Stimulated activated CD4-positive, alpha-beta T cell treated with anti-CD3 and anti-CD28 coated beads, TNF-alpha, amount 100 ng/mL, for 48 hours (primary cell): ENCODE measurements around the gene STAT5B.
"Not testable (repeated sequence)": the region's sequence is repeated elsewhere in the genome, so short reads cannot be mapped to it uniquely, and the experiment has no call there.

Experiments used
- DNase-seq, 3 donors: peaks; one replicate each; pipeline ENCODE4 v3.0.0-alpha.2; 2020; ENCODE audit warnings: low read depth in 3 of 3

STAT5B gene

DNA sequence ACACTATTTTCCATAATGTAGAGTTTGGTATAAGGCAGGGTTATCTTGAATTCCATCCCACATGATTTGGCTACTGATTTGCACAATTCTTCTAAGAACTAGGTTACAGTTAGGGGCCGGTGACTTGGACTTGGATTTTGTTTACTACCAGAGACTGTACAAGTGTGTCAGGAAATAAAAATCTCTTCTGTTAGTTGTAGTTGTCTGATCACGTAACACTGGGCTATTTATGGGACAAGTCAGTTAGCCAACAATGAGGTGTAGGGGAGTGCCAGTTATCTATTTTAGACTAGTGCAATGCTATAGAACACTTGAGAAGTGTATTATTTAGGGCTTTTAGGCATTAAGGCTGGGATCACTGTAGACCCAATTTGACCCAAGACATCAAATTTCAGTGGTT is 42.2 kb downstream of the STAT5B start:
- DNase-seq: no peak

DNA sequence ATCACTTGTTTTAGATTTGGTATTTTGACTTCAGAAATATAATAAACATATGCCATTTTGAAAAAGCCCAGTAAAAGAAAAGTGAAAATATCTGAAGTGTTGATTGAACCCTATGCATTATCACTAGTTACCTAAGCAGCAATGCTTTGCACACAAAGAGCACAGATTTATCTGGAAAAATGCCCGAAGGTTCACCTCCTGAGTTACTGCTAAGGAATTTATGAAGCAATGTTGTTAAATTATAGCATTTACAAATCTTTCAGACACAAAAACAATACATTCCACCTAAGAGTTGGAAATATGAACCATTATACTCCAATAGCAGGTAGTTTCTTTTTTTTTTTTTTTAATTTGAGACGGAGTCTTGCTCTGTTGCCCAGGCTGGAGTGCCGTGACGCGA is 43.0 kb downstream of the STAT5B start:
- no peak for DNase-seq

DNA sequence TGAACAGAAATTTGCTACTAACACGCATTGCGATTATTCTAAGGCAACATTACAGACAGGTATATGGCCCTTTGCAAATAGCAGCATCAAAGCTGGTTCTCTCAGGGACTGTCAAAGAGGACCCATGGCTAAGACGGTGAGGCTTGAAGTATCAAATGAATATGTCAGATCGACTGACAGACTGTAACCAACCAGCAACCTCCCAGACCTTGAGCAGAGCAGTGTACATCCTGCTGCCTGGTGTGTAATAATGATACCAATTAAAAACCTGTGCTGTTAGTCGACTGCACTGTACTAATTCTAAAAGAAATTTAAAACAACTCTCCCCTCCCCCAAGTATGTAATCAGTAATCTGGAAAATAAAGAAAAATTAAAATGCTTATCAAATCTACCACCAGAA is 46.0 kb downstream of the STAT5B start:
- DNase-seq: no peak

DNA sequence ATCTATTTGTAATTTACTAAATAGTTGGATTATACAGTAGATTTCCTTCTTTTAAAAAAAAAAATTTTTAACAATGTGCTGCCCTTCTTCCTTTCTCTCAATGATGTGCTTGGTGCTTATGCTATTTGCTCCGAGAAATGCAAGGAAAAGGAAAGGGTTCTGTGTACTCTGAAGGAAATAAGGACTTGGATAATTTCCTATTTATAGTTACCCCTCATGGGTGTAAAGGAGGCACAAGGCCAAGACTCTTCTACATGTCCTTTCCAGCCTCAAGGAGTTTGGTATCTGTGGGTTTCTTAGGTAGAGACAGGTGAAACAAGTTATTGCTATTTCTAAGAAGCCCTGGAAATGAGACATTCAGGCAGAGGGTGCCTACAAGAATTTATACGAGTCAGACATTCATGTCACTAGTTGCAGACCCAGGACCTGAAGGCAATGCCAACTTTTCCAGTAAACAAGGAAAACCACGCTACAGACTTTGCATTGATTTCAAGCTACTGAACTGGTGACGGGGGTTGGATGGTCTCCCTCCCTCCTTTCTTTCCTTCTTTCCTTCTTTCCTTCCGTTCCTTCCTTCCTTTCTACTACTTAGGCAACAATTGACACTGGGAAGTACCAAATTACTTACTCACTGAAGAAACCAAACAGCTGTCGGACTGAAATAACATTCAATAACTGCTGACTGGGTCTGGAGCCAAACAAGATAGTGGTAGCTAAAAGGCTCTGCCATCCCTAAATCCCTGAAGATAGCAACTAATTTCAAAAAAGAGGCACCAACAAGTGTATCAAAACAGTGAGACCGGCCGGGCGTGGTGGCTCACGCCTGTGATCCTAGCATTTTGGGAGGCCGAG is 48.1 kb downstream of the STAT5B start:
- DNase-seq: no peak

DNA sequence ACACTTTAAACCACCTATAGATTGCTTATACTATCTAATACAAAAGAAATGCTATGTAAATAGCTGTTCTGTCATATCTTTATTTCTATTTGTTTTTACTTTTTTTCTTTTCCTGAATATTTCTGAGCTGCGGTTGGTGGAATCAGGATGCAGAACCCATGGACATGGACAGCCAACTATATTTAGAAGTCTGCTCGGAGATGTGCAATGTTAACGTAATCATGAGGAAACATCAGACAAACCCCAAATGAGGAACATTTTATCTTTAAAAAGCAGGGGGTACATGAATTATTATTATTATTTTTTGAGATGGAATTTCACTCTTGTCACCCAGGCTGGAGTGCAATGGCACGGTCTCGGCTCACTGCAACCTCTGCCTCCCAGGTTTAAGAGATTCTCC is 50.5 kb downstream of the STAT5B start:
- no peak for DNase-seq

DNA sequence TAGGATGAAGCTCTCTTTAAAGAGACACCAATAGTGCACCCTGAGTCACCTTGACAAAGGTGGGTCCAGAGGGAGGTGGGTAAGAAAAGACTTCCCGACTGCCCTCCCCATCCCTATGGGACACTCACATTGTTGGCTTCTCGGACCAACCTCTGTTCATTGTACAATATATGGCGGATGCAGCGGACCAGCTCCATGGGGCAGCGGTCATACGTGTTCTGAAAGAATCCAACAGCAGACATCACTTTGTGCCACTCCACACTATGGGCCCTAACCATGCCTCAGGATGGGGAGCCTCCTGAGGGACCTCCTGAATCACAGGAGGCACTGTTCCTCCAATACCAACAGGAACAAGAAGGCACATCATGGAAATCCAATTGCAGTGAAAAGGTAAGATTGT is 51.5 kb downstream of the STAT5B start:
- no peak for DNase-seq

DNA sequence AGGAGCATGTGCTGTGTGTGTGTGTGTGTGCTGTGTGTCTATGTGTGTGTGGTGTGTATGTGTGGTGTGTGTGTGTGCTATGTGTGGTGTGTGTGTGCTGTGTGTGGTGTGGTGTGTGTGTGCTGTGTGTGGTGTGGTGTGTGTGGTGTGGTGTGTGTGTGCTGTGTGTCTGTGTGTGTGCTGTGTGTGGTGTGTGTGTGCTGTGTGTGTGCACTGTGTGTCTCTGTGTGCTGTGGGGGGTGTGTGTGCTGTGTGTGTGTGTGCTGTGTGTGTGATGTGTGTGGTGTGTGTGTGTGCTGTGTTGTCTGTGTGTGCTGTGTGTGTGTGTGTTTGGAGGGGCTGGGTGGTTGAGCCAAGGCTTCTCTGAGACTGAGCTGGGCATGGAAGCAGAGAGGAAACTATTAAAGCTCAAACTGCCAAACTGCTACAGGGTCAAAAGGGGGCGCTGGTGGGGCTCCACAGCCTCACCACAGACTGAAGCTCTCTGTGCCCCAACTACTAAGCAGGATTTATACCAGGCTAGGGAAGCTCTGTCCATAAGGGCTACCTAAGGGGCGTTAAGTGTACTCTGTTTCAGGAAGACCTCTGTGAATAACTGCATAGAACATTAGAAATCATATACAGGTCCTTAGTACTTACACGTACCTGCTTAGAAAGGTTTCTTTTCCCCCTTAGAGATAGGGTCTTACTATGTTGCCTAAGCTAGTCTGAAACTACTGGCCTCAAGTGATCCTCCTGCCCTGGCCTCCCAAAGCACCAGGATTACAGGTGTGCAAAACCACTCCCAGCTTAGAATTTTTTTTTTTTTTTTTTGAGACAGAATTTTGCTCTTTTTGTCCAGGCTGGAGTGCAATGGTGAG is 54.1 kb downstream of the STAT5B start:
- DNase-seq: peak; percentile 22 to 52 (median 22)

DNA sequence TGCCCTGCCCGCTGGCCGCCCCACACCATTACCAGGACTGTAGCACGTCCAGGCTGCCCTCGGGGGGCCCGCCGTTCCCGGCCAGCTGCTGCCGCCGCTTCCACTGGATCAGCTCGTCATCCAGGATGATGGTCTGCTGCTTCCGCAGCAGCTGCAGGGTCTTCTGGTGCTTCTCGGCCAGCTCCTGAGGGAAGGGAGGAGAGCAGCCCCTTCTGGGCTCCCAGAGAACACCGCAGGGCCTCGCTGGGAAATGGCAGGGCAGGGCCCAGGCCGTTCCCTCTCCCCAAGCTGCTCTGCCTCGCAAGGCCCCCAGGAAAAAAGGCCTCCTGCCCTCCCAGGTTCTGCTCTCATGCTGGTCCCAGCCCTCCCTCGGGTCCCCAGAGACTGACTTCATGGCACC is 56.9 kb downstream of the STAT5B start:
- not testable (repeated sequence) for DNase-seq

DNA sequence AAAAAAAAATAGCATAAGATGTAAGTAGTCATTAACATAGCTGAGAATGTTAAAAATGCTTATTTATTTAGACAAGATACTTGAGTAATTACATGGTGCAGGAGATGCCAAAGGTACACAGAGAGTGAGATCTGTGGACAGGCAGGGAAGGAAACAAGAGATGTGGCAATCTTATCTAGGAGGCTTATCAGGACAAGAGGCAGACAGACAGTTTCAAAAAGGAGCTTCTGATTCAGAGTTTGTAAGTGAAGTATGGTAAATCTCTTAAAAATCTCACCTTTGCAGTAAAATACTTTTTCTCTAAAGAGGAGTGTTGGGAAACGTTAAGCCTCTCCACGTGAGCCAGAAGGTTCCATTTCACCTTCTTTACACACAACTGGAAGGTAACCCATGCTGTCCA is 62.0 kb downstream of the STAT5B start:
- no peak for DNase-seq

DNA sequence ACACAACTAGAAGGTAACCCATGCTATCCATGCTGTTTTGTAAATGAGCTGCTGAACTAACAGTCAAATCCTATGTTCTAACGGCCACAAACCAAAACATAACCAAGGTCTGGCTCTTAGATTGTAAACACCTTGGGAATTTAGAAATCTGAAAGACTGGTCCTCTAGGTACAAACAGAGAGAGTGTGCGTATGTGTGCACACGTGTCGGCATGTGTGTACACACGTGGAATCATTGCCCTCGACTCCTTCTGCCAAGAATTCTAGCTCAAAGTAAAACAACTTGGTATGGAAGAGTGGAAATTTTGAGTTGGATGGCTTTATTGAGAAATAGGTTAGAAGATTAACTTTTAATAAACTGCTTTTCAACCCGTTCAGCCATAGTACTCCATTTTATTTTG is 63.8 kb downstream of the STAT5B start:
- DNase-seq: no peak

DNA sequence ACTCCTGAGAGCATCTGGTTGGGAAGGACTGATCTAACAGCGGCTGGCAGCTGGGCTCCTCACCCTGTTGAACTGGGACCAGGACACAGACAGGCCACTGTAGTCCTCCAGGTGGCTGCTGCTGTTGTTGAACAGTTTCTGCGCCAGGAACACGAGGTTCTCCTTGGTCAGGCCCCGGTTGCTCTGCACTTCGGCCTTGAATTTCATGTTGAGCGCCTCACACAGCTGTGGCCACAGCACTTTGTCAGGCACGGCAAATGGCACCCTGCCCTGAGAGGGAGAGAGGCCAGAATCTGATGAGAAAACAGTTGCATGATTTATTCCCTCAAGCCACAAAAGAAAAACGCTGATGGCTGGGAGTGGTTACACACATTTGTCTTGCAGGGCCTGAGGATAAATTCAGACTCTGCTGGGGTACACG is 64.3 kb downstream of the STAT5B start:
- DNase-seq: not testable (repeated sequence)

DNA sequence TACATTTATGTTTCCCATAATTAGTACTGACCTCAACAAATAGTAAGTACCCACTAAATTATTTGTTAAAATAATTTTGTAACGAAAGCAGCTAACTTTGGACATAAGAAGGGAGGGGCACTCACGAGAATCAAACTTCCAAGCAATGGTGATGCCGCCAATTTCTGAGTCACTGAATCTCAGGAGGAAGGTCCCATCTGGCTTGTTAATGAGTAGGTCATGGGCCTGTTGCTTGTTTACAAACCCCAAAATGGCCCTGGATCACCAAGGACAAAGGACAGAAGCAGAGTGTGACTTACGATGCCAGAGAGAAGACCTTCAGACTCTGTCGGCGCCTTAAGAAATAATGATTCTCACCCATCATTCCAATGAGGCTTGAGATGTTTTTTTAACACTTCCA is 66.1 kb downstream of the STAT5B start:
- DNase-seq: no peak

DNA sequence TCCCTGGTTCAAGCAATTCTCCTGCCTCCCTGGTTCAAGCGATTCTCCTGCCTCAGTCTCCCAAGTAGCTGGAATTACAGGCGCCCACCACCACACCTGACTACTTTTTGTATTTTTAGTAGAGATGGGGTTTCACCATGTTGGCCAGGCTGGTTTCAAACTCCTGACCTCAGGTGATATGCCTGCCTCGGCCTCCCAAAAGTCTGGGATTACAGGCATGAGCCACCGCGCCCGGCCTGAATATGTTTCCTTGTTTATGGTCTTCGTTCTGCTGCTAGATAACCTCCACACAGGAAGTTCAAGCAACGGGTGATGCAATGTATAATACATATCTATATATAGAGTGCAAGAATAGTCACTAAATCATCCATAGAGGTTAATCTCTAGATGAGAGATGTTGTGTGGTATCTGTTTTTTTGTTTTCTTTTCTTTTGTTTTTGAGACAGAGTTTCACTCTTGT is 70.0 kb downstream of the STAT5B start:
- not testable (repeated sequence) for DNase-seq

DNA sequence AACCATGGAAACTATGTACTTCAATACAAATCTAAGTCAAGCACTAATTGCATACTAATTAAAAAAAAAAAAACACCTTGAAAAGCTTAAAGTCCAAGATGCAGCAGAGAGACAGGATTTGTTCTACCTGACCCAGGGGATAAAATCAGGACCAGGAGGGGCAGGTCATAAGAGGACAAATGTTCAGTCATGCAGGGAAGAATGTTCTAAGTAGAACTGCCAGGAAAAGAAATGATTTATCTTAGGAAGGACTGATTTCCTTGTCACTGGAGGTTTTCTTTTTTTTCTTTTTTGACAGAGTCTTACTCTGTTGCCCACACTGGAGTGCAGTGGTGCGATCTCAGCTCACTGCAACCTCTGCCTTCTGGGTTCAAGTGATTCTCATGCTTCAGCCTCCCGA is 72.8 kb downstream of the STAT5B start:
- DNase-seq: no peak

DNA sequence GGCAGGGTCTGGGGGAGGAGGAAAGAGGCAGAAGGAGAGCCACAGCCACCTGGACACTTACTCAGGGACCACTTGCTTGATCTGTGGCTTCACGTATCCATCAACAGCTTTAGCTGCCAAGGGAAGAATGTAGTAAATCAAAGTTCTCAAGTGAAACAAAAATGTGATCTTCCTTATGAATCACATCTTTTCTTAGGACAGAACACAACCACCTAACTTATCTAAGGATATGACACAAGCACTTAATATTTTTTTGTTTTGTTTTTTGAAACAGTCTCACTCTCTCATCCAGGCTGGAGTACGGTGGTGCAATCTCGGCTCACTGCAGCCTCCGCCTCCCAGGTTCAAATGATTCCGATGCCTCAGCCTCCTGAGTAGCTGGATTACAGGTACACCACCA is 73.5 kb downstream of the STAT5B start:
- no peak for DNase-seq

DNA sequence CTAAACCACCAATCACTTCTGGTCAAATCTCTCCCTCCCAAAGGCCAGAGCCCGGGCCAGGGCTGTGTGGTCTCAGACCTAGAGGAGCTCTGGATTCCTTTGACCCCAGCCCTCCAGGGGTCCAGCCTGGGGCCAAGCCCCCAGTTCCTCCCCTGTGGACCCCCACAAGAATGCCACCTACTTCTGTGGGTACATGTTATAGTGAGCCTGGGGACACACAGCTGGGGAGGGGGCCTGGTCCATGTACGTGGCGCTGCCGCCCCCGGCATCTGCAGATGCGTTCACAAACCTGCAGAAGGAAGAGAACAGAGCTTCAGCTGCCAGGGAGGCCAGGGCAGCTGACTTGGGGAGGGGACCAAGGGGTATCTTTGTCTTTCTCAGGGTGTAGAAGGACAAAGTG is 74.0 kb downstream of the STAT5B start:
- DNase-seq: no peak

DNA sequence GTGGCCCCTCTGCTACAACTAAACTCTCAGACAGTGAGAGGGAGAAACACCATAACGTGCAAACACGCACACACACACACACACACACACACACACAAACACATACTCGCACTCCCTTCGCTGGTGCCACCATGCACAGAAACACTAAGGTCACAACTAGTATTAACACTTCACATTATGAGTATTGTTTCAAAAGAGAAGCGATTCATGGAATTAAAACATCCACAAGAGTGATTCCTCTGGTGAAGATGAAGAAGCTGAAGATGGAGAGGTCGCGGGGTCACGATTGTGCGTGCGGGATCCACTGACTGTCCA is 74.8 kb downstream of the STAT5B start:
- DNase-seq: no peak

DNA sequence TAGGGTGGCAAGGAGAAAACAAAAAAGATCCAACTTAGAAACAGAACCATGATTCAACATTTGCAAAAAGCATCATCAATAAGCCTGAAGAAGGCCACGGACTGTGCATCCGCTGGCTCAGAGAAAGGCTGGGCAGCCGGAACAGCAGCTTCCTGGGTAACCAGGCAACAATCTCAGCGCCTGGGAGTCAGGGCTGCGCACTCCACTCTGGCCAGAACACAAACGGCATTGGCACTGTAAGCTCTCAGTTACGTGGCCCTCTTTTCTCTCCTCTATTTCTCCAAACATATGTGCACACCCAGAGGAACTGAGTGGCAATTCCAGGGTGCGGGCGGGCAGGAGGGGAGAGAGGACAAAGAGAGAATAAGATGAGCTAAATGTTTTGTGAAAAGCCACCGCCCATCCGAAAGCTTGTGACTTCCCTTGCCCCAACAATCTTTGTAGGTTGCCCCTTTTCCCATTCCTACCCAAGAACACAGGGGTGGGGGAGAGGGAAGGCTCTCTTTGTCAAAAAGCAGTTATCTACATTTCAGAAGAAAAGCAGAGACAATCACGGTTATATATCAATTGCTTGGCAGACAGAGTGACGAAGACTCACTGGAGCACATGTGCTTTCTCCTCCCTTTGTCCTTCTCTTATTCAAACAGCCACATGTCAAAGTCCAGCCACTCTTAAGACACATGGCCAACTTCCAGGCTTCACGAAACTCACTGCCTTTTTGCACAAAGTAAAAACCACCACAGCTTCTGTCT is 75.3 kb downstream of the STAT5B start:
- DNase-seq: no peak

DNA sequence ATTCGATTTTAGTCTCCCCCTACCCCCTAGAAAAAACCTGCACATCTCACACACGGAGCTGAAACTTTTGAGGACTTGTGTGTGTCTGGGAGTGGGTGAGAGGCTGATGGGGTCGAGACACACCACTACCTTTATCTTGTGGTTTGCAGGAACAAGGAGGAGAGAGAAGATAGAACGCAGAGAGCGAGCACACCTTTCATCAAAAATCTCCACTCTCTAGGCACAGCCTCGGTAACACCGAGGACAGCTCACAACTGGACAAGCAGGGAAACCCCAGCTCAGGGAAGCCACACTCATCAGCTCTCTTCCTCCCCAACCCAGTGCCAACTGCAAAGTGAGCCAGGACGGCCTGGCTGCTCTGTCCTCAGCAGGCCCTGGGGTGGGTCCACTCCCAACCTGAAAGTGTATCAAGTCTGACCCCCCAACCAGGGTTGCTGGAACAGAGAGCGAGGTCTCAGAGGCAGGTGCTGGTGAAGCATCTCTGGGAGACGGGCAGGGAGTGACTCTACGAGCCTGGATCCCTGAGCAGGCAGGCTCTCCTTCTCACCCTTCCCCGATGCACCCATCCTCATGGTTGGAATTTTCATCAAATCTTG is 76.7 kb downstream of the STAT5B start:
- DNase-seq: no peak

DNA sequence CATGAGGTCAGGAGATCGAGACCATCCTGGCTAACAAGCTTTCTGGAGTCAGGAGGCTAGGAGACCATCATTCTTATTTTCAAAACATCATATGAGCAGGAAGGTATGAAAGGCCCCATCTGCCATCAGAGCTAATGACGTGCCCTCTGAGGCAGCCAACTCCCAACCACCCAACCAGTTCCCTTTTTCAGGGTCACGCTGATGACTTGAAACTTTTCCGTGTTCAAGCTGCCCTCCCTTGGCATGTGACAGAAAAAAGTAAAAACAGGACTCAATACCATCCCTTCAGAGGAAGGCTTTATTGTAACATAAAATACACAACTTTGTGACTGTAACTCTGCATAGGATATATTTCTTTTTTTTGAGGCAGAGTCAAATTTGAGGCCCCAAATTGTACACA is 77.3 kb downstream of the STAT5B start:
- DNase-seq: no peak

DNA sequence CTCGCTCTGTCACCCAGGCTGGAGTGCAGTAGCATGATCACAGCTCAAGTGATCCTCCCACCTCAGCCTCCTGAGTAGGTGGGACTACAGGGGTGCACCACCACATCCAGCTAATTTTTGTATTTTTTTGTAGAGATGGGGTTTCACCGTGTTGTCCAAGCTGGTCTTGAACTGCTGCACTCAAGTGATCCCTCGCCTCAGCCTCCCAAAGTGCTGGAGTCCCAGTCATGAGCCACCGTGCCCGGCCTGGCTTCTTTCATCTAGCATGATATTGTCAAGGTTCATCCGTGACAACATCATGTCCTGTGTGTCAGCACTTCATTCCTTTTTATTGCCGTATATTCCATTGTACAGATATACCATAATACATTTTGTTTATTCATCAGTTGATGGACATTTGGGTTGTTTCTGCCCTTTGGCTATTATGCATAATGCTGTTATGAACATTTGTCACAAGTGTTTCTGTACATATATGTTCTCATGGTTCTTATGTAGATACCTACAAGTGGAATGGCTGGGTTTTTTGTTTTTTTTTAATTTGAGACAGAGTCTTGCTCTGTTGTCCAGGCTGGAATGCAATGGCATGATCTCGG is 78.5 kb downstream of the STAT5B start:
- DNase-seq: no peak
